SK-N-SH (cell line): ENCODE data around the gene REXO5. TPM values are rescaled to one million over a fixed set of nuclear protein-coding genes. Genes with fewer than 3 reads are reported as not detected.

Experiments used
- CTCF ChIA-PET: fragments of 300-600, 350-600 bp; formaldehyde crosslinking; extraction: SDS; loops from one replicate; lab custom pipeline; 2021; lab: Yijun Ruan, JAX
- POLR2A ChIA-PET: fragments of 350-600 bp; sonication (Branson Sonifier 250); formaldehyde crosslinking; extraction: SDS; loops from one replicate; lab custom pipeline; 2020; ENCODE audit warnings: antibody characterized with exemption, inconsistent platforms; lab: Yijun Ruan, JAX
- DNase-seq: peaks from one replicate; pipeline ENCODE4 v3.0.0; 2012
- H2AFZ ChIP-seq: fragments of 200-600 bp; sonication (generic); 2 replicates; pipeline ENCODE4 v1.8.1; 2016; ENCODE audit warnings: antibody characterized with exemption, mild to moderate bottlenecking, low read depth
- H3F3A ChIP-seq: fragments of 200-600 bp; sonication (generic); replicated peaks from 2 replicates; pipeline ENCODE3; 2016; ENCODE audit warnings: antibody characterized with exemption, mild to moderate bottlenecking; ENCODE audit not compliant: insufficient read depth
- H3K27ac ChIP-seq, 2 experiments: fragments of 200-500 bp in 1 of 2; fragments of 200-600 bp in 1 of 2; sonication (Bioruptor generic) in 1 of 2; sonication (generic), shearing (Covaris generic) in 1 of 2; 2 replicates each; pipeline versions ENCODE4 v1.5.1 to v1.6.1; 2014 to 2016; ENCODE audit warnings: low read depth in 2 of 2, inconsistent platforms in 1 of 2, low read length in 1 of 2, mild to moderate bottlenecking in 1 of 2, mixed read lengths in 1 of 2
- H3K27me3 ChIP-seq: fragments of 200-600 bp; sonication (generic), shearing (Covaris generic); 2 replicates; pipeline ENCODE4 v1.6.1; 2016; ENCODE audit warnings: mixed run types; ENCODE audit not compliant: insufficient read depth
- H3K36me3 ChIP-seq, 2 experiments: fragments of 200-500 bp in 1 of 2; fragments of 200-600 bp in 1 of 2; sonication (Bioruptor generic) in 1 of 2; sonication (generic) in 1 of 2; replicated peaks in 1 of 2; 2 replicates each; pipeline versions ENCODE3 to v1.5.1; 2014 to 2016; ENCODE audit warnings: low read length in 1 of 2, mild to moderate bottlenecking in 1 of 2; ENCODE audit not compliant: insufficient read depth in 2 of 2, control insufficient read depth in 1 of 2
- H3K4me1 ChIP-seq, 2 experiments: fragments of 200-500 bp in 1 of 2; fragments of 200-600 bp in 1 of 2; sonication (Bioruptor generic) in 1 of 2; sonication (generic), shearing (Covaris generic) in 1 of 2; 2 replicates each; pipeline versions ENCODE4 v1.5.1 to v1.6.1; 2014 to 2016; ENCODE audit warnings: low read depth in 1 of 2, low read length in 1 of 2, mixed run types in 1 of 2; ENCODE audit not compliant: insufficient read depth in 2 of 2, control insufficient read depth in 1 of 2
- H3K4me2 ChIP-seq: fragments of 200-600 bp; sonication (generic), shearing (Covaris generic); 2 replicates; pipeline ENCODE4 v1.6.1; 2017; ENCODE audit warnings: mixed run types
- H3K4me3 ChIP-seq, 2 experiments: fragments of 200-500 bp in 1 of 2; fragments of 200-600 bp in 1 of 2; sonication (Bioruptor generic) in 1 of 2; sonication (generic), shearing (Covaris generic) in 1 of 2; 2 replicates each; pipeline versions ENCODE4 v1.5.1 to v1.8.1; 2014 to 2016; ENCODE audit warnings: low read depth in 2 of 2, inconsistent platforms in 1 of 2, low read length in 1 of 2, mild to moderate bottlenecking in 1 of 2, mixed read lengths in 1 of 2, moderate library complexity in 1 of 2
- H3K79me2 ChIP-seq: fragments of 200-600 bp; sonication (generic); 2 replicates; pipeline ENCODE4 v1.8.1; 2017; ENCODE audit warnings: mild to moderate bottlenecking; ENCODE audit not compliant: insufficient read depth
- H3K9ac ChIP-seq: fragments of 200-600 bp; sonication (generic); 2 replicates; pipeline ENCODE4 v1.6.1; 2017; ENCODE audit warnings: mixed run types
- H3K9me2 ChIP-seq: fragments of 200-600 bp; sonication (generic); 2 replicates; pipeline ENCODE4 v1.6.1; 2017; ENCODE audit warnings: mixed run types
- H3K9me3 ChIP-seq: fragments of 200-600 bp; sonication (generic); 2 replicates; pipeline ENCODE4 v1.6.1; 2017; ENCODE audit warnings: mixed run types, mild to moderate bottlenecking, moderate library complexity
- H4K20me1 ChIP-seq: fragments of 200-600 bp; sonication (generic); 2 replicates; pipeline ENCODE4 v1.6.1; 2017; ENCODE audit warnings: mild to moderate bottlenecking, mixed run types; ENCODE audit not compliant: insufficient read depth
- CHD2 ChIP-seq: fragments of 150-350 bp; IDR thresholded peaks from 2 replicates; pipeline ENCODE4 v1.6.1; 2018; ENCODE audit warnings: low read length; ENCODE audit not compliant: partially characterized antibody
- ELF1 ChIP-seq: IDR thresholded peaks from 2 replicates; pipeline ENCODE4 v1.4.0; 2012
- EP300 ChIP-seq, 2 experiments: IDR thresholded peaks; 2 replicates each; pipeline versions ENCODE4 v1.4.0 to v1.6.1; 2012; ENCODE audit warnings: borderline replicate concordance in 1 of 2, low read depth in 1 of 2, low read length in 1 of 2
- EZH2phosphoT487 ChIP-seq: fragments of 200-600 bp; sonication (generic); IDR thresholded peaks from 2 replicates; pipeline ENCODE4 v1.6.1; 2017; ENCODE audit warnings: low read depth, mixed run types, mild to moderate bottlenecking, antibody characterized with exemption, moderate library complexity, borderline replicate concordance
- FOSL2 ChIP-seq: IDR thresholded peaks from 2 replicates; pipeline ENCODE4 v1.4.0; 2012; ENCODE audit warnings: low read depth, mild to moderate bottlenecking, moderate library complexity, borderline replicate concordance
- FOXJ3 ChIP-seq: sonication (generic); formaldehyde crosslinking; IDR thresholded peaks from 2 replicates; pipeline ENCODE4 v1.5.1; 2020; ENCODE audit warnings: mild to moderate bottlenecking, missing genetic modification reagents
- FOXM1 ChIP-seq: IDR thresholded peaks from 2 replicates; pipeline ENCODE4 v1.4.0; 2012; ENCODE audit warnings: low read depth, mild to moderate bottlenecking
- GATA2 ChIP-seq: sonication (generic); formaldehyde crosslinking; IDR thresholded peaks from 2 replicates; pipeline ENCODE4 v1.5.0; 2020; ENCODE audit warnings: mild to moderate bottlenecking, missing genetic modification reagents
- JUND ChIP-seq: IDR thresholded peaks from 2 replicates; pipeline ENCODE4 v1.4.0; 2012
- MEF2A ChIP-seq: IDR thresholded peaks from 2 replicates; pipeline ENCODE4 v1.4.0; 2012; ENCODE audit warnings: low read depth, borderline replicate concordance
- MXI1 ChIP-seq: IDR thresholded peaks from 2 replicates; pipeline ENCODE4 v1.6.1; 2012; ENCODE audit warnings: mild to moderate bottlenecking, low read depth, low read length, improper control_type of control experiment
- NFIC ChIP-seq: IDR thresholded peaks from 2 replicates; pipeline ENCODE4 v1.4.0; 2012; ENCODE audit warnings: borderline replicate concordance
- POLR2AphosphoS5 ChIP-seq: IDR thresholded peaks from 2 replicates; pipeline ENCODE4 v1.6.1; 2012; ENCODE audit warnings: low read depth, low read length
- RAD21 ChIP-seq: IDR thresholded peaks from 2 replicates; pipeline ENCODE4 v1.6.1; 2012; ENCODE audit warnings: mild to moderate bottlenecking, low read length
- RFX5 ChIP-seq: IDR thresholded peaks from 2 replicates; pipeline ENCODE4 v1.6.1; 2012; ENCODE audit warnings: mild to moderate bottlenecking, improper control_type of control experiment, low read length
- TEAD4 ChIP-seq: IDR thresholded peaks from 2 replicates; pipeline ENCODE4 v1.4.0; 2012; ENCODE audit warnings: mild to moderate bottlenecking, borderline replicate concordance; ENCODE audit not compliant: insufficient read depth
- WGBS: methylation state at CpG from one replicate; pipeline ENCODE4 v1.1.6; 2017; ENCODE audit warnings: low lambda C conversion rate; 5-methylcytosine and 5-hydroxymethylcytosine counted together
- polyA plus RNA-seq, 3 experiments: library from polyadenylated mRNA; depleted of rRNA; stranded (reverse); fragments of >200 nt; gene quantifications; 2 replicates each; pipeline ENCODE4 v1.2.3, GENCODE V29; 2012
- small RNA-seq, 7 experiments: library from RNA; depleted of rRNA; stranded (forward); fragments of <200 nt; gene quantifications; one replicate each; pipeline ENCODE3, GENCODE V24; 2012
- TF ChIP-seq, protein P1 (sequence below): fragments of 150-350 bp; IDR thresholded peaks from 2 replicates; pipeline ENCODE4 v1.6.1; 2017; ENCODE audit warnings: antibody characterized with exemption, low read length, low read depth, borderline replicate concordance
- TF ChIP-seq, protein P2 (sequence below): IDR thresholded peaks from 2 replicates; pipeline ENCODE4 v1.4.0; 2012; ENCODE audit warnings: low read depth

Gene REXO5
- polyA plus RNA-seq, 1 of the 3 experiments (the other 2 are of a cell fraction), result 3.8 TPM

- H3K36me3 ChIP-seq, result peaks cover 10 to 30% of the 10 kb centered on the region in 2 experiments
- peak overlapping the region; percentile 86 for H3K4me2 ChIP-seq
- peak overlapping the region in 1 of 2 experiments; percentile 13; a peak in 1 of 4 replicates for H3K4me3 ChIP-seq
- peaks cover 10% of the 10 kb centered on the region for H4K20me1 ChIP-seq
- H3K9me3 ChIP-seq, result no peaks in the 10 kb centered on the region
- no peaks in the 10 kb centered on the region for H3K27me3 ChIP-seq
- peaks cover 91% of the 10 kb centered on the region for H3K79me2 ChIP-seq
- H2AFZ ChIP-seq, result no peak overlapping the region
- no peak for DNase-seq
- H3K4me1 ChIP-seq, result peaks cover 0 to 13% of the 10 kb centered on the region in 2 experiments; a peak in 3 of 4 replicates
- no peak overlapping the region for H3K27ac ChIP-seq
- ChIA-PET POLR2A (no interaction called here), CTCF (interaction anchor here (0.9 to 1.2 kb wide), 2 partner anchors 27 to 91 kb away, joined by 3 read pairs; partner anchors contain the start of genes ERI2 and REXO5)
- H3K9me2 ChIP-seq, result no peaks in the 10 kb centered on the region
- no peak overlapping the region for H3K9ac ChIP-seq
- TF ChIP-seq FOXM1 (no peak), FOSL2 (no peak), NFIC (no peak), GATA2 (CRISPR knock-in tag) (no peak), CHD2 (no peak), FOXJ3 (CRISPR knock-in tag) (no peak), MEF2A (no peak)
- TF ChIP-seq, protein P1, sequence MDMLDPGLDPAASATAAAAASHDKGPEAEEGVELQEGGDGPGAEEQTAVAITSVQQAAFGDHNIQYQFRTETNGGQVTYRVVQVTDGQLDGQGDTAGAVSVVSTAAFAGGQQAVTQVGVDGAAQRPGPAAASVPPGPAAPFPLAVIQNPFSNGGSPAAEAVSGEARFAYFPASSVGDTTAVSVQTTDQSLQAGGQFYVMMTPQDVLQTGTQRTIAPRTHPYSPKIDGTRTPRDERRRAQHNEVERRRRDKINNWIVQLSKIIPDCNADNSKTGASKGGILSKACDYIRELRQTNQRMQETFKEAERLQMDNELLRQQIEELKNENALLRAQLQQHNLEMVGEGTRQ, result no peak
- 86% methylated on average over 3 of the region's 3 CpGs for WGBS
- no peaks in the 10 kb centered on the region for H3F3A ChIP-seq
Observed at GRCh38 chr16:20897922-20898321, 91.6 kb downstream of the REXO5 start.

- TF ChIP-seq EP300 (IDR thresholded peaks at IDR 0.05; ENCODE audit: borderline replicate concordance in 1 of 2, low read depth in 1 of 2, low read length in 1 of 2) (no peak), POLR2AphosphoS5 (no peak), RAD21 (no peak), GATA2 (CRISPR knock-in tag) (no peak), MEF2A (no peak), EZH2phosphoT487 (no peak), ELF1 (no peak), NFIC (no peak), JUND (no peak), TEAD4 (no peak), MXI1 (no peak), RFX5 (no peak)
- TF ChIP-seq, protein P2, sequence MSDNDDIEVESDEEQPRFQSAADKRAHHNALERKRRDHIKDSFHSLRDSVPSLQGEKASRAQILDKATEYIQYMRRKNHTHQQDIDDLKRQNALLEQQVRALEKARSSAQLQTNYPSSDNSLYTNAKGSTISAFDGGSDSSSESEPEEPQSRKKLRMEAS, result no peak
- peak overlapping the region; percentile 84 to 95 for H3K4me3 ChIP-seq
- H3K36me3 ChIP-seq, result peaks cover 11 to 30% of the 10 kb centered on the region in 2 experiments
- H3K27ac ChIP-seq, result peak overlapping the region; percentile 84 to 93
- H3K9me3 ChIP-seq, result no peaks in the 10 kb centered on the region
- peak overlapping the region; percentile 96 for H3K9ac ChIP-seq
- H3K27me3 ChIP-seq, result no peaks in the 10 kb centered on the region
- 19% methylated on average over 5 of the region's 5 CpGs for WGBS
- DNase-seq, result no peak
- ChIA-PET POLR2A (interaction anchor here (1.7 to 2.1 kb wide), 2 partner anchors 31 to 92 kb away, joined by 7 to 8 read pairs; partner anchors contain the start of genes ERI2 and REXO5), CTCF (interaction anchor here (0.6 to 2.3 kb wide), 4 partner anchors 20 to 49 kb away, joined by 3 to 10 read pairs (median 5); no protein-coding TSS in a partner anchor)
- H3K79me2 ChIP-seq, result peaks cover 91% of the 10 kb centered on the region
- H3K9me2 ChIP-seq, result no peaks in the 10 kb centered on the region
- H3K4me2 ChIP-seq, result peak overlapping the region; percentile 86
- H2AFZ ChIP-seq, result no peak overlapping the region
- peaks cover 8 to 19% of the 10 kb centered on the region in 2 experiments; a peak in 3 of 4 replicates for H3K4me1 ChIP-seq
- no peaks in the 10 kb centered on the region for H3F3A ChIP-seq
- H4K20me1 ChIP-seq, result peaks cover 7% of the 10 kb centered on the region; the same call in 1 of the 2 replicates
Observed at GRCh38 chr16:20899071-20899470, 92.7 kb downstream of the REXO5 start.

Small RNA genes within 50 kb of the gene (small RNA-seq; reads per million reads assigned to genes)
- gene RF00618 (0 reads per million in 7 experiments), gene RNU6-944P (0 to 2.4 (median 0) reads per million in 7 experiments)

Other genes with a start within 250 kb of the REXO5 start
- gene ACSM2B, start 230.2 kb upstream of the REXO5 start, polyA plus RNA-seq (2012; rRNA removed), result not detected in 2 replicates
- gene ACSM1, start 108.8 kb upstream of the REXO5 start, polyA plus RNA-seq (2012; rRNA removed), result not detected in 2 replicates
- 20.0 and 24.8 TPM in 2 replicates for gene THUMPD1, start 64.7 kb upstream of the REXO5 start, polyA plus RNA-seq (2012; rRNA removed)
- 0.44 and 0.80 TPM in 2 replicates for gene ACSM3, start 42.5 kb upstream of the REXO5 start, polyA plus RNA-seq (2012; rRNA removed)
- gene ERI2, start 55 bp upstream of the REXO5 start, polyA plus RNA-seq (2012; rRNA removed), result 9.1 and 13.6 TPM in 2 replicates
- 4.7 and 6.2 TPM in 2 replicates for gene DCUN1D3, start 93.8 kb downstream of the REXO5 start, polyA plus RNA-seq (2012; rRNA removed)
- gene LYRM1, start 94.2 kb downstream of the REXO5 start, polyA plus RNA-seq (2012; rRNA removed), result 18.1 and 21.9 TPM in 2 replicates